ENCODE data around the gene CAMSAP1.

DNA sequence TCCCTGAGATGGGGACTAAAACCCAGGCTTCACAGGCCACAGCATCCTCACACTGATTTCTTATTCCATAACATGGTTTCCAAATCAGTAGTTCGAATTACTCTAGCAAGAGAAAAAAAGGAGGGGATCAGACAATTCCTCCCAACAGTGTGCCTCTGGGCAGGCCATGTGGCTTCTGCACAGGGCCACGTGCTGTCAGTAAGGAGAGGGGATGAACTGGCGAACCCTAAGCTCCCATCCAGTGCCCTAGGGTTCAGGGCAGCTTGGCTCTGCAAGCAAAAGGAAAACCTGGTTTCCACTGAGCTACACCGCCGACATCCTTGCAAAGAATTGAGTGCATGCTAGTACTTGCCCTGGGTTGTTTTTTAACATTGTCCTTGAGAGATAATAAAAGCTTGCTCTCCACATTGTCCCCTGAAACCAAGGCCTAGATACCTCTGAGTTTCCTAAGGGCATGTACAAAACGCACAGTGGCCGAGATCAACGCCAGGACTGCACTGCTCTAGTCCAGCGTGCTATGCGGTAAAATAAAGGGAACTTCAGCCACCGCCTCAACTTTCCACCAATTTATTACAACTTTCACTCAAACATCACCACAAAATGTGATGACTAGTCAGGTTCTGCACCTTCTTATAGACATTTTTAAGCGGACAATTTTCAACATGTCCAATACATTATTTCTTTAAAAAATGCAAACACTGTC, 4.5 kb downstream of the CAMSAP1 start:
- TF ChIP-seq, protein P1, sequence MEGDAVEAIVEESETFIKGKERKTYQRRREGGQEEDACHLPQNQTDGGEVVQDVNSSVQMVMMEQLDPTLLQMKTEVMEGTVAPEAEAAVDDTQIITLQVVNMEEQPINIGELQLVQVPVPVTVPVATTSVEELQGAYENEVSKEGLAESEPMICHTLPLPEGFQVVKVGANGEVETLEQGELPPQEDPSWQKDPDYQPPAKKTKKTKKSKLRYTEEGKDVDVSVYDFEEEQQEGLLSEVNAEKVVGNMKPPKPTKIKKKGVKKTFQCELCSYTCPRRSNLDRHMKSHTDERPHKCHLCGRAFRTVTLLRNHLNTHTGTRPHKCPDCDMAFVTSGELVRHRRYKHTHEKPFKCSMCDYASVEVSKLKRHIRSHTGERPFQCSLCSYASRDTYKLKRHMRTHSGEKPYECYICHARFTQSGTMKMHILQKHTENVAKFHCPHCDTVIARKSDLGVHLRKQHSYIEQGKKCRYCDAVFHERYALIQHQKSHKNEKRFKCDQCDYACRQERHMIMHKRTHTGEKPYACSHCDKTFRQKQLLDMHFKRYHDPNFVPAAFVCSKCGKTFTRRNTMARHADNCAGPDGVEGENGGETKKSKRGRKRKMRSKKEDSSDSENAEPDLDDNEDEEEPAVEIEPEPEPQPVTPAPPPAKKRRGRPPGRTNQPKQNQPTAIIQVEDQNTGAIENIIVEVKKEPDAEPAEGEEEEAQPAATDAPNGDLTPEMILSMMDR (IDR thresholded peaks at IDR 0.05): no peak
- no peak for TF ChIP-seq EZH2 (IDR thresholded peaks at IDR 0.05; ENCODE audit: borderline replicate concordance, insufficient read depth, low read depth, low read length, poor library complexity, severe bottlenecking)
